Effector CD8-positive, alpha-beta T cell (primary cell): ENCODE data around the gene TJP1.
"Not testable (repeated sequence)": the region's sequence is repeated elsewhere in the genome, so short reads cannot be mapped to it uniquely, and the experiment has no call there.

ENCODE experiments used
- DNase-seq: peaks from one replicate; lab custom pipeline; 2025; lab: John Stamatoyannopoulos, UW

TJP1 gene

GRCh38 chr15:29753506-29753905, 68.8 kb downstream of the TJP1 start:
- no peak for DNase-seq

GRCh38 chr15:29750754-29751153, 71.5 kb downstream of the TJP1 start:
- DNase-seq = no peak

- DNase-seq = no peak
Observed at GRCh38 chr15:29749365-29750086, 72.7 kb downstream of the TJP1 start.

DNA sequence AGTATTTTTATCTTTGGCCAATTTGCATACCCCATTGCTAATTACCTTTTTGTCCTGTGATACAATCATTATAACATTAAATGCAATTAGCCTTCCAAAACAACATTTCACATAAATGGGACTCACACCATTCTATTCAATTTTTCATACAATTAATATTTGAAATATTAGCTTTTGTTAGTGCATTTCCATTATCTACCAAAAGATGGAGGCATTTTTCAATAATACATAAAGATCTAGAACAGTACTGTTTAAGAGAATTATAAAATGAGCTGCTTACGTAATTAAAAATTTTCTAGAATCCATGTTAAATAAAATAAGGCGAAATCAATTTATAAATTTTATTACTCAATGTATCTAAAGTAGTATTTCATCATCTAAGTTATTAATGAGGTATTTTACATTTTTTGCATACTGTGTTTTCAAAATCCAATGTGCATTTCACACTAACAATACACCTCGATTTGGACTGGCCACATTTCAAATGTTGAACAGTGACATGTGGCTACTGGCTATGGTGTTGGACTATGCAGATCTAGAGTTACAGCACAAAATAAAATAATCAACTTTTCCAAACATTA, 74.3 kb downstream of the TJP1 start:
- no peak for DNase-seq

DNA sequence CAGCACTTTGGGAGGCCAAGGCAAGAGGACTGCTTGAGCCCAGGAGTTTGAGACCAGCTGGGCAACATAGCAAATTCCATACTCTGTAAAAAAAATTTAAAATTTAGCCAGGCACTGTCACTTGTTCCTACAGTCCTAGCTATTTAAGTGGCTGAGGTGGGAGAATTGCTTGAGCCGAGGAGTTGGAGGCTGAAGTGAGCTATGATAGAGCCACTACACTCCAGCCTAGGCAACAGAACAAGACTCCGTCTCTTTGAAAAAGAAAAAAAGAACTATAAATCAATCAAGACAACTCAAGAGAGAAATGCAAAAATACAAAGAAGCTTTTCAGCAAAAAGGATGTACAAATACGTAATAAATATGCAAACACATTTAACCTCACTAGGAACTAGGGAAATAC, 78.8 kb downstream of the TJP1 start:
- no peak for DNase-seq

- DNase-seq = no peak
Observed at GRCh38 chr15:29740692-29741311, 81.5 kb downstream of the TJP1 start.

DNA sequence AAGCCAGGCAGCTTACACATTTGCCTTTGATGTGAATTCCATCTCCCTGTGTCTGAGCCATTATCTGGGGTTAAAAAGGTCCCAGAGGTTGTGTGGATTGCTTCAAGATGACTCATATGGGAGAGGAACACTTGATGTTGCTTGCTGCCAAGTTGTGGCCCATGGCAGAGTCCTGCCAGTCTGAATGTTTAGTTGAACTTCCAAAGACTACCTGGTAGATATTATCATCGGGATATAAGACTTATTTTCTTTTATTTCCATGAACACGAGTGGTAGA, 85.6 kb downstream of the TJP1 start:
- no peak for DNase-seq

- DNase-seq = no peak
Observed at GRCh38 chr15:29736012-29736743, 86.1 kb downstream of the TJP1 start.

DNA sequence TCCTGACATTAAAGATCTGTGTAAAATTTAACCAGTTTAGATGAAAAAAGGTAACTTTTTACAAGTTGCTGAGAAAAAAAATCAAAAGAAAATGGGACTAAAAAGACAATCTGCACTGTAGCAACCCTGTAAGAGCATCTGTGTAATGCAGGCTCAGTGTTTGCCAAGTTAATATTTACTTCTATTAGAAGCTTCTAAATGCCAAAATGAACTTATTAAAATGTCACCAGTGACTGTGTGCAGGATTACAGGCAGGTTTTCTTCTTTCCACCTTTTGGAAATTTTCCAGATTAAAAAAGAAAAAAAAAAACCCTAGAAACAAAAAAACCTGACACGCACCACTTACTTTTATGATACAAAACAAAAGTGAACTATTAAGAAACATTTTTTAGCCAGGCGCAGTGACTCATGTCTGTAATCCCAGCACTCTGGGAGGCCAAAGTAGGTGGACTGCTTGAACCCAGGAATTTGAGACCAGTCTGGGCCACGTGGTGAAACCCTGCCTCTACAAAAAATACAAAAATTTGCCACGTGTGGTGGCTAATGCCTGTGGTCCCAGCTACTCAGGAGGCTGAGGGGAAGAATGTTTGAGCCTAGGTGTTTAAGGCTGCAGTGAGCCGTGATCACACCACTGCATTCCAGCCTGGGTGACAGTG, 87.2 kb downstream of the TJP1 start:
- no peak for DNase-seq

DNA sequence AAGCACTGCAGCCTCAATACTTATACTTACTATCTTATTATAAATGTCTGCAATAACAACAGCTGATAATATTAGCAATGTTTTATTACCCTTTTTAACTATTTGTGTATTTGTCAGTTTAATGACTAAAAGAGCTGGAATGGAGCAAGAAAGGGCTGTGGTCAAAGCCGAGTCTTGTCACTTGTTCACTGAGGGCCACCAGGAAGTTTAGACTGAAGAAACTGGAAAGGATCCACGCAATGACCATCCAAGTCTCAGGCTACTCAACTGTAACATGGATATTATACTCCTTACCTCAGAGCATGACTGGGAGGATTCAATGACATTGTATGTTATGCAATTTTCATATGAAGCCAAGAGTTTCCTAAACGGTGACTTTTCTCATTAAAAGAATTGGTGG, 90.4 kb downstream of the TJP1 start:
- no peak for DNase-seq

- not testable (repeated sequence) for DNase-seq
Observed at GRCh38 chr15:29730471-29730870, 91.8 kb downstream of the TJP1 start.

- DNase-seq = no peak
Observed at GRCh38 chr15:29728418-29728817, 93.8 kb downstream of the TJP1 start.

DNA sequence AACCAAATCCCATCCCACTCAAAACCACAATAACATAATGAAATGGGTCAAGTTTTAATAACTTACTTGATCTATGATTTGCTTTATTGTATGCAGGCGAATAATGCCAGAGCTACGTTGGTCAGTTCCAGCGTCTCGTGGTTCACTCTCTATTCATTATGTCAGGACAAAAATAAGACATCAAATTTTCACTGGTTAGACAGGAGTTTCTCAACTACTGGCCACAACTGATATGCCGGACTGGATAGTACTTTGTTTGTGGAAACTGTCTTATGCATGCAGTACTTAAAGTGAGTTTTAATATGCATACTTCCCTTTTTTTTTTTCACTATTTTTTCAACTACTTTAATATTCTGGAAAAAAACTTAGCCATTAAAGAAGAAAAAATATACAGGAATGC, 94.4 kb downstream of the TJP1 start:
- DNase-seq = no peak

DNA sequence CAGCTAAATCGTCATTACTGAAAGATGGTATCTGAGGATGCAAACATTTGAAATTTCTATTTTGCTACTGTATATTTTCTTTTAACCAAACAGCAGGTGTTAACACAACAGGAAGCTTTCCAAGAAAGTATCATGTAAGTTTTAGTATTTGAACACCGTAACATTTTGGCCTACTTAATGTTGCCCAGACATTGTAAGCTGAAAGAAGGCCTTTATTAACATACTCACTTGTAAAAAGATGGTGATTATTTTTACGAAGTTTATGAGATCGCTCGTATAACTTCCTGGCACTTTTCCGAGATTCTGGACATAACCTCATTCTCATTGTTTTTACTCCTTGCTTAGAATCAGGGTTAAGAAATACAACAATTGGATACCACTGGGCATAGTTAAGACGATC, 95.7 kb downstream of the TJP1 start:
- no peak for DNase-seq

DNA sequence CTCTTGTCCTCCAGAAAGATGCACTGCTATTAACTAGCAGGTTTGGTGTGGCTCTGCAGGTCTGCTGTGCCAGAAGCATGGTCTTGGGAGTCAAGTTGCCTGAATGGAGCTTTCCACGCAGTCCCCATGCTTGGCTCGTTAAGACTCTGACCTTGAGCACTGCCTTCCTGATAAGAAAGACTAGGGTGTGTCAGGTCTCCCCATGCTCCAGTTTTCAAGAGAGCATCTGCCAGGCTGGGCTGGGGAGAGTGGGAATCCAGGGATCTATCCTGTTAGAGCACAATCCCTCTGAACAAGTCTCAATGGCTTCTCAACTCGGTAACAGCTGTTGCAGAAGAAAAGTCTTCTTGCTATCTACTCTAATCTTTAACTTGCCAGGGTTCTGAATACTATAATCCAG, 98.2 kb downstream of the TJP1 start:
- DNase-seq = no peak

- no peak for DNase-seq
Observed at GRCh38 chr15:29713784-29714183, 108.5 kb downstream of the TJP1 start.

- DNase-seq = no peak
Observed at GRCh38 chr15:29712149-29712885, 110.0 kb downstream of the TJP1 start.

DNA sequence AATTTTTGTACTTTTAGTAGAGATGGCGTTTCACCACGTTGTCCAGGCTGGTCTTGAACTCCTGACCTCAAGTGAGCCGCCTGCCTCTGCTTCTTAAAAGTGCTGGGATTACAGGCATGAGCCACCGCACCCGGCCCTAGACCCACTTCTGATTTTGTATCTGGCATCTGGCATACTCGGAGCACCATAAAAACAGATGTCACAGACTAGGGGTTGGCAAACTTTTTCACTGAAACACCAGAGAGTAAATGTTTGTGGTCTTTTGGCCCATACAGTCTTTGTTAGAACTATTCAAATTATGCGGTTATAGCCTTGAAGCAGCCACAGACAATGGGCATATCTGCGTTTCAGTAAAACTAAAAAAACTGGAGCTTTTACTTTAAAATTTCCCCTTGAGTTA, 110.7 kb downstream of the TJP1 start:
- DNase-seq = no peak

- no peak for DNase-seq
Observed at GRCh38 chr15:29708519-29708918, 113.7 kb downstream of the TJP1 start.

DNA sequence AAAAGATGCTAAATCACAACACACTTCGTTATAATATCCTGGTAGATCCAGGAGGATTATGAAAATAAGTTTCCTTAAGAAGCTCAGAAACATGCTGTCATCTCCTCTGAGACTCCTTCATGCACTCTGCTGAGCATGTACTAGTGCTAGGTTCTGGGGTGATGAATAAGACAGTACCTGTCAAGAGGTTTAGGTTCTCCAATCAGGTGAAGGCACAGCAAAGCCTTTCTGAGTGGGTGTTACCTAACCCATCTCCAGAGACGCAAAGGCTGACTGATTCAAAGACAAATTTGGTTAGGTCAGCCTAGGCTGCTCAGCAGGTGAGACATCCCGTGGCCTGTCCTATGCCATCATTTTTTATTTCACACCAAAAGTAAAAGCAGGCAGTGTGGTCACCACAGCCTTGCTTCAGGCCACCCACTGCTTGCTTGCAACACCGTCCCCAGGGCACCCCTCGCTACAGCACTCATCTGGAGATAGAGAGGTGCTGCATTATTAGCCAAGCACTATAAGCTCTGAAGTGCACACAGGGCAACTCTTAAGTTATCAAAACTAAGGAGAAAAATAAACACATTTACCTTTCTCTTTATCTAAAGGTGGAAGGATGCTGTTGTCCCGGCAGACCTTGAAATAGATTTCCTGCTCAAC, 117.2 kb downstream of the TJP1 start:
- DNase-seq = no peak

GRCh38 chr15:29701151-29701550, 121.1 kb downstream of the TJP1 start:
- DNase-seq = no peak
